T47D (cell line): ENCODE results near the gene C1QTNF4.
"Not testable (repeated sequence)": the region's sequence is repeated elsewhere in the genome, so short reads cannot be mapped to it uniquely, and the experiment has no call there.

ENCODE experiments used
- DNase-seq, 2 experiments: peaks; one replicate each; pipeline versions ENCODE4 v3.0.0 to v3.0.0-alpha.2; 2011 to 2012; ENCODE audit warnings: low read depth in 1 of 2, low spot score in 1 of 2
- JUND ChIP-seq: IDR thresholded peaks from 2 replicates; pipeline ENCODE4 v1.6.1; 2012; ENCODE audit warnings: low read depth
- in situ Hi-C: cut with HindIII; loops from 2 replicates; pipeline ENCODE4 v1.10.0; 2016; ENCODE audit warnings: low sequenced_read_pairs, low pct_unique_long_range_greater_than_20kb

C1QTNF4 gene

GRCh38 chr11:47593934-47594855 is at the start of gene C1QTNF4:
C1QTNF4 (minus strand) TSS chr11:47594411; CDS start chr11:47590810, 3,601 bp downstream.
- no peak for DNase-seq
- TF ChIP-seq JUND, result no peak
- in situ Hi-C loops, result no loop called here

DNA sequence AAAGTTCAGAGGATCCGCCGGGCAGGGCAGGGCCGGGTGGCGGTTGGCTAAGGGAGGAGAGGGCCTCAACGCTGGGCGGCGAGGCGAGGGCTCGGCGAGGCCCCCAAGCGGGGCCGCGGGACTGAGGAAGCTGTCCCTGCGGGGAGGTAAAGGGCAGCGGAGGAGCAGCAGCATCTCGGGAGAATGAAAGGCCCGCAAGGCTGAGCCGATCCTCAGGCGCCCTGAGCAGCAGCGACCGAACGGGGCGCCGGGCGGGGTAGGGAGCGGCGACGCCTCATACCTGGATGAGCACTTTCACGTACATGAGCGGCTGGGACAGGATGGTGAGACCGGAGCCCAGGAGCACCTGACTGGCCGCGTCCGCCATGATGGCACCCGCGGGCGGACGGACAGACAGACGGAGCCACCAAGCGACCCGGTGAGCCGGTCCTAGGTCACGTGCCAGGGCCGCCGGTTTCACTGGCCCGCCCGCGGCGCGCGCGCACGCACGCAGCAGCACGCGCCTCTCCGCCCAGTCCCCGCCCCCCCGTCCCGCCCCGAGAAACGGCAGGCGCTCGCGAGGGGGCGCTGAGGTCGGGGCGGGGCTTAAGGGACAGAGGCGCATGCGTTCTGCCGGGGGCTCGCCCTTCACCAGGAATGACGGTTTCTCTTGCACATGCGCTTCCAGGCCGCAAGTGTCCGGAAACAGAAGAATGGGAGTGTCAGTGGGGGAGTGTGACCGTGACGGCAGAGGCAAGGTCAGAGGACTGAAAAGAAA is 48.1 kb upstream of the C1QTNF4 start, which contains the start of gene MTCH2:
Gene MTCH2 (minus strand): TSS at position 461 of the 757 bp plus-strand sequence. CDS start 94 bp downstream, at position 367.
- peak; percentile 94 to 99 for DNase-seq
- in situ Hi-C loops, result no loop called here
- TF ChIP-seq JUND, result no peak

GRCh38 chr11:47641600-47642098 is 47.4 kb upstream of the C1QTNF4 start:
- DNase-seq, result peak in 1 of 2 experiments; percentile 16
- TF ChIP-seq JUND, result no peak
- in situ Hi-C loops, result no loop called here

DNA sequence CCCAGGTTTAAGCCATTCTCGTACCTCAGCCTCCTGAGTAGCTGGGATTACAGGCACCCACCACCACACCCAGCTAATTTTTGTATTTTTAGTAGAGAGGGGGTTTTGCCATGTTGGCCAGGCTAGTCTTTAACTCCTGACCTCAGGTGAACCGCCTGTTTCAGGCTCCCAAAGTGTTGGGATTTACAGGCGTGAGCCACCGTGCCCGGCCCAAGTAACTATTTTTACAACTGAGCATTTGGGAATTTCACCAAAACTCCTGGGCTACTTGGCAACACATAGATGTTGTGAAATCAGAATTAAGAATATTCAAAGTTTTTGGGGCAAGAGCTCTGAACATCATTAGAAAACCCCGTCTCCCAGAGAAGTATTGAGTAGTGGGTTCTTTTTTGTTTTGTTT is 46.3 kb upstream of the C1QTNF4 start:
- in situ Hi-C loops, DNase-seq: not testable (repeated sequence)

- DNase-seq, in situ Hi-C loops: not testable (repeated sequence)
Measured at GRCh38 chr11:47636331-47636730, 42.1 kb upstream of the C1QTNF4 start.

DNA sequence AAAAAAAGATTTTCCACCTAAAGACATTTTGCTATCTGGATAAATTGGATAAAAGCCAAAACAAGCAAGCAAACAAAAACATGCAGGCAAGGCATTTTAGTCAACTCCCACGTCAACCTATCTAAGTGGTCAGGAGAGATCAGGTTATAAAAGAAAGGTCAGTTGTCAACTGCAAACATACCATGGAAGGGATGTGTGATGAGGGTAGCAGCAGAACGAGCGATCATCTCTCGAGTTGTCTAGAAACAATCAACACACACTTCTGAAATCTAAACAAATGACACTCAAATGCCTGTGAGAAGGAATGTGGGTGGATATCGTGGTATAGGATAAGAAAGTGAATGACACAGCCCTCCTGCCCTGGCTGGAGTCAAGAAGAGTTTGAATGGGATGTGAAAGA is 37.3 kb upstream of the C1QTNF4 start:
- in situ Hi-C loops, result no loop called here
- DNase-seq, result no peak
- TF ChIP-seq JUND, result no peak

- DNase-seq, result no peak
- in situ Hi-C loops, result no loop called here
- TF ChIP-seq JUND, result no peak
Measured at GRCh38 chr11:47628026-47628425, 33.8 kb upstream of the C1QTNF4 start.

GRCh38 chr11:47626234-47626633 is 32.0 kb upstream of the C1QTNF4 start:
- TF ChIP-seq JUND, result no peak
- in situ Hi-C loops, result no loop called here
- DNase-seq, result no peak

DNA sequence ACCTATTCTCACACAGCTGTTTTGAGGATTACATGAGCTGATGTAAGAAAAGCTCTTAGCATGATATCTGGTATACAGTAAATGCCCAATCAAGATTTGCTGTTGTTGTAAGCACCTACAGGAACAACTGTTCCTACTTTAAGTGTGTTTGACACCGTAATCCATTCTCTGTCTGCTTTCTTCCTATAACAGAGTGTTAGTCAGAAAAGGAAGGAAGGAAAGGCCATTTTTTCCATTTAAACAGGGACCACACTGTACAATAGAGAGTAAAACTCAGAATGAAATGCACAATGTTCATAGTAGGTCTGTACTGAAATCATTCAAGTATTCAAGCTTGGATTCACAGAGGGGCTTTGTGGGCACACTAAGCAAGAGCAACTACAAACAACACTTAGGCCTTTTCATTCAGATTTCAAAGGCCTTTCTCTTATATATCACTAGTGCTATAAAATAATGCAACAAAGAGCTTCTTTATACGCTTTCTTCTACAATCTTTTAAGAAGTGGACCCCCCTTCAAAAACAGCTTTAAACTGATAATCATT is 26.7 kb upstream of the C1QTNF4 start:
- no peak for DNase-seq

GRCh38 chr11:47617417-47617809 is 23.2 kb upstream of the C1QTNF4 start:
- in situ Hi-C loops, result no loop called here
- TF ChIP-seq JUND, result no peak
- DNase-seq, result no peak

More for the DNA sequence above, 26.7 kb upstream of the C1QTNF4 start:
- in situ Hi-C loops, result no loop called here
- TF ChIP-seq JUND, result no peak

DNA sequence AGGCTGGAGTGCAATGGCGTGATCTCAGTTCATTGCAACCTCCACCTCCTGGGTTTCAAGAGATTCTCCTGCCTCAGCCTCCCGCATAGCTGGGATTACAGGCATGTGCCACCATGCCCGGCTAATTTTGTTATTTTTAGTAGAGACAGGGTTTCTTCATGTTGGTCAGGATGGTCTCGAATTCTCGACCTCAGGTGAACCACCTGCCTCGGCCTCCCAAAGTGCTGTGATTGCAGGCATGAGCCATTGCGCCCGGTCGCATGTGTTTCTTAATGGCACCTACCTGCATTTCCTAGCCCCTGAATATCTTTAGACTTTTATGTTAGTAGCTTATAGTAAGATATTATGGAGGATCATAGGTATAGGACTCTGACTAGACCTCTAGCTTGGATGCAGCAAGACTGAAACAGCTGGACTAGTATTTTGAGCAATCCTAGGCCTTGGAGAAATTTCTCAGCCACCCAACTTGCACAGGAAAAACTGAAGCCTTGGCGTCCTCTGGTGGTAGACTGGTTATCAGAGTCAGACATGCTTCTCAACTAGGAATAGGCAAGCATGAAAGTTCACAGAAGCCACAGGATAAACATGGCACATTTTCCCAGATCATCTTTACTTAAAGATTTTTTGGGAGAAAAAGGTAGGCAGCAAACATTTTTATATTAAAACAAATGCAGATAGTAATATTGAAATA is 22.7 kb upstream of the C1QTNF4 start:
- no peak for TF ChIP-seq JUND
- in situ Hi-C loops, result no loop called here
- peak in 1 of 2 experiments; percentile 78 for DNase-seq

GRCh38 chr11:47615249-47615648 is 21.0 kb upstream of the C1QTNF4 start:
- DNase-seq, result no peak
- in situ Hi-C loops, result no loop called here
- TF ChIP-seq JUND, result no peak
